Measurements from ENCODE around the gene ATP5PF.

The ATP5PF gene

DNA sequence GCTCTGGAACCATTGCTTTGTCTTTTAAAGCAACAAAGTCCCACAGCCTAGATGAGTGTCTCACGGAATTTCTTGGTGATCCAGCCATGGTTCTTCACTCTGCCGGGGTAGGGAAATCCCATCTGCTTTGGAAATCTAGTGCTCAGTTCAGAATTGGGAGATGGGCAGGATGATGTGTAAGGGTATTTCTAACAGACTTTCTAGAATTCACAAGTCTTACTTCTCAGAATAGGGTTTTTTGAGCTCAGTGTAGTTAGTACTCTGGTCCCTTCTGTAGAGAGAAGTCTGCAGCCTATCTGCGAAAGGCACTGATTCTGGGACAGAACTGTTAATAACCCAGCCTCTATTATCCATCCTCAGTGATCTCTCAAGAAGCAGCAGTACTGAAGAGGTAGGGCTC, 25.4 kb upstream of the ATP5PF start:
- TF ChIP-seq, protein P1, sequence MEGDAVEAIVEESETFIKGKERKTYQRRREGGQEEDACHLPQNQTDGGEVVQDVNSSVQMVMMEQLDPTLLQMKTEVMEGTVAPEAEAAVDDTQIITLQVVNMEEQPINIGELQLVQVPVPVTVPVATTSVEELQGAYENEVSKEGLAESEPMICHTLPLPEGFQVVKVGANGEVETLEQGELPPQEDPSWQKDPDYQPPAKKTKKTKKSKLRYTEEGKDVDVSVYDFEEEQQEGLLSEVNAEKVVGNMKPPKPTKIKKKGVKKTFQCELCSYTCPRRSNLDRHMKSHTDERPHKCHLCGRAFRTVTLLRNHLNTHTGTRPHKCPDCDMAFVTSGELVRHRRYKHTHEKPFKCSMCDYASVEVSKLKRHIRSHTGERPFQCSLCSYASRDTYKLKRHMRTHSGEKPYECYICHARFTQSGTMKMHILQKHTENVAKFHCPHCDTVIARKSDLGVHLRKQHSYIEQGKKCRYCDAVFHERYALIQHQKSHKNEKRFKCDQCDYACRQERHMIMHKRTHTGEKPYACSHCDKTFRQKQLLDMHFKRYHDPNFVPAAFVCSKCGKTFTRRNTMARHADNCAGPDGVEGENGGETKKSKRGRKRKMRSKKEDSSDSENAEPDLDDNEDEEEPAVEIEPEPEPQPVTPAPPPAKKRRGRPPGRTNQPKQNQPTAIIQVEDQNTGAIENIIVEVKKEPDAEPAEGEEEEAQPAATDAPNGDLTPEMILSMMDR (IDR thresholded peaks at IDR 0.05; ENCODE audit: low read depth, low read length, missing control alignments), result no peak
- H3K4me3 ChIP-seq (ENCODE audit: low read depth, low read length), result no peak overlapping the region
- no peak for DNase-seq (ENCODE audit: low read depth)

DNA sequence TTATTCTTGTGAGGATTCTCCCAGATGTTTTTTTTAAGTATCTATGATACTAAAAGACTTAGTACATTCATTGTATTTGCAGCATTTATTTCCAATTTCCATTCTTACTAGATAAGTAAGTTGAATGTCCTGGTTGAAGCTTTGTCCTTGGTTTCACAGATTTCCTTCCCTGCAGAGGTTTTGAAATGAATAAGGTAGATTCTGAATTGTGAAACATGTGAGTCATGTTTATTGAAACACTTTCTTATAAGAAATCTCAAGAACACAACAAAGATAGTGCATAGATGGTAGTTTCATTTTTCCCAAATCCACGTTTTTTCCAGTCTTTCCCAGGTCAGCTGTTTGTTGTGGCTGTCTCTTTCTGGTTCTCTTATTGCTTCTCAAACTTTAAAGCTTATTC, 24.9 kb upstream of the ATP5PF start:
- DNase-seq (ENCODE audit: low read depth), result no peak
- TF ChIP-seq, protein P1 (IDR thresholded peaks at IDR 0.05; ENCODE audit: low read depth, low read length, missing control alignments), result no peak
- H3K4me3 ChIP-seq (ENCODE audit: low read depth, low read length), result no peak overlapping the region

DNA sequence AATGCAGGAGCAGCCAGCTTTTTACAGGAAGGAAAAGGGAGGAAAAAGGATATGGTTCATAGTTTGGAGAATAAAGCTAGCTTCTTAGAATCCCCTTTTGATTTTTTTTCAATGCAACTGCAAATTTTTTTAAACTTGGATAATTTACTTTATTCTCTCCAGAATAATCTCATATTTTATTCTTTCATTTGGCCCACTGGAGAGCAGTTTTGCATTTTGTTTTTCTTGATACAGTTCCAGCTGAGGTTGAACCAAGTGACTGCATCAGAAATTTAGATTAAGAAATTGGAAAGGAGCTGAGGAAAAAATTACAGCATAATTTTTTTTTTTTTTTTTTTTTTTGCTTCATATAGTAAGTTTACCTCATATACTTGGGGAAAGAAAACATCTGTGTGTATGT, 22.8 kb upstream of the ATP5PF start:
- no peak for DNase-seq (ENCODE audit: low read depth)
- no peak overlapping the region for H3K4me3 ChIP-seq (ENCODE audit: low read depth, low read length)
- TF ChIP-seq, protein P1 (IDR thresholded peaks at IDR 0.05; ENCODE audit: low read depth, low read length, missing control alignments), result no peak

DNA sequence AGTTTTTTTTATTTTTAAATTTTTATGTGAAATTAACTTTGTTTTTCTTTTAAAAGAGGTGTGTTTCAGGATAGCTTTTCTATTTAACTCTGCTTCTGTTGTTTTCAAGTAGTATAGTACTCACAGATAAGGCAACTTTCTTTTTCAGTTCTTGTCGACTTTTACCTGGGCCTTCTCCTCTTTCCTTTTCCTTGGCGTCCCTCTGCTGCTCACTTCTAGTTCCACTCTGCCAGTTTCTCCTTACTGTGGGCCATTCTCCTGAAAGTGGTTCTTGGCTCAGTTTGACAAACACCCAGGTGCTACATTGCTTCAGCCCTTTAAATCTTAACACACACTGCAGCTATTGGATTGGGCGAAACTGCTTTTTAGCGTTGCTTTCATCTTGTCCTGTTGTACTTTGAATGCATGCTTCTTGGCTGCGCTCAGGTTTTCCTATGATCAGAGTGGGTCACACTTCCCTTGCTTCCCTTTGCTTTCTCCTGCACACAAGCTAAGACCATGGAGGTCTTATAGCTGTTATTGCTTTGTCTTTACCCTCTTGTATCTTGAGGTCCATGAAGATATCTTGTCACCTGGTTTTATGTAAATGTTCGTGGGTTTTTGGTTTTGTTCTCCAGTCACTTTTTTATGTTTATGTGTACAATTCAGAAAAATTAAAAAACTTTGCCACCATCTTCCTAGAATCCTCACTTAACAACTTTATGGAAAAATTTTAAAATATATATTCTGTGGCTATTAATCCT, 21.7 kb upstream of the ATP5PF start:
- no peak for DNase-seq (ENCODE audit: low read depth)
- TF ChIP-seq, protein P1 (IDR thresholded peaks at IDR 0.05; ENCODE audit: low read depth, low read length, missing control alignments), result no peak
- H3K4me3 ChIP-seq (ENCODE audit: low read depth, low read length), result no peak overlapping the region

DNA sequence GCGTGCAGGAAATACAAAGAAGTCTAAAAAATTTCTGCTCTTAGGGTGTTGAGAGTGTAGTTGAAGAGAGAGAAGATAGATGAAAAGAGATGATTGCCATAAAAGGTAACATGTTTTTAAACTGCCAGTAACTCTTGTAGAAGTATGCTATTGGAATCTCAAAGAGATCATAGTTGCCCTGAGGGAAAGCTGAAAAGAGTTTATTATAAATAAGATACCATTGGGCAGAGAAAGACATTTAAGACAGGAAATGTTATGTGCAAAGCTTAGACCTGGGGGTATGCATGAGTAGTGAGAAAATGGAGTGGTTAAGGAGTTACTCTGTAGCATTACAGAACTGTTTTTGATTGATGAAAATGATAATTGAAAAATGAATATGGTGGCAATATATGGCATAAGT, 17.7 kb upstream of the ATP5PF start:
- TF ChIP-seq, protein P1 (IDR thresholded peaks at IDR 0.05; ENCODE audit: low read depth, low read length, missing control alignments), result no peak
- no peak for DNase-seq (ENCODE audit: low read depth)
- no peak overlapping the region for H3K4me3 ChIP-seq (ENCODE audit: low read depth, low read length)

DNA sequence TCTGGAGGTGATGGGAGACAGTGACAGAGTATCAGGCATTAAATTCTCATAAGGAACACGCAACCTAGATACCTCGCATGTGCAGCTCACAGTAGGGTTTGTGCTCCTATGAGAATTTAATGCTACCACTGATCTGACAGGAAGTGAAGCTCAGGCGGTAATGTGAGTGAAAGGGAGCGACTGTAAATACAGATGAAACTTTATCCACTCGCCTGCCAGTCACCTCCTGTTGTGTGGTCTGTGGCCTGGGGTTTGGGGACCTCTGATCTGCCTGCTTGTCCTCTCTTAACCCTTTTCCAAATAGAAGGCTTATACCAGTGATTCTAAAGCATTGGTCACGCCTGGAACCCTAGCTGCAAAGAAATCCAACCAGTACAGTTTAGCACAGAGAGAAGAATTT, 15.4 kb upstream of the ATP5PF start:
- TF ChIP-seq, protein P1 (IDR thresholded peaks at IDR 0.05; ENCODE audit: low read depth, low read length, missing control alignments), result no peak
- H3K4me3 ChIP-seq (ENCODE audit: low read depth, low read length), result no peak overlapping the region
- DNase-seq (ENCODE audit: low read depth), result no peak

DNA sequence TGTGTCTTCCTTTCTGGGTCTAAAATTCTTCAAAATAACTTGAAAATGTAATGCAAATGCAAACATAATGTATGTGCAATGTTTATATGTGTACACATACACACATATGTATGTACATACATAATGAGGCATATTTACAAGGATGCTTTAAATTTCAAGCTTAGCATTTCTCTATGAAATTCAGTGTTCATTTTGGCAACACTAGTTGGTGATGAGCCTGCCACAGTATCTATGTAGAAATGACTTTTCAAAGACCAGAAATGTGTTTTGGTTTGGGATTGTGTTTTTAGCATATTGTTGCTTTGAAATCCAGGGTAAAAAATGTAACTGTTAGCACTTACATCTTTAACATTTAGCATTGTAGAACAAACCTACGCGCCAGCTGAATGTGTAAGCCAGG, 10.2 kb upstream of the ATP5PF start:
- H3K4me3 ChIP-seq (ENCODE audit: low read depth, low read length), result no peak overlapping the region
- TF ChIP-seq, protein P1 (IDR thresholded peaks at IDR 0.05; ENCODE audit: low read depth, low read length, missing control alignments), result no peak
- DNase-seq (ENCODE audit: low read depth), result no peak
